DMS 273 (cell line): Measurements from ENCODE around the gene KLHL22.
"Not testable (repeated sequence)": the region's sequence is repeated elsewhere in the genome, so short reads cannot be mapped to it uniquely, and the experiment has no call there.

ENCODE experiments used
- DNase-seq: peaks from one replicate; lab custom pipeline; 2025; ENCODE audit not compliant: unreplicated experiment; lab: John Stamatoyannopoulos, UW

The KLHL22 gene

DNA sequence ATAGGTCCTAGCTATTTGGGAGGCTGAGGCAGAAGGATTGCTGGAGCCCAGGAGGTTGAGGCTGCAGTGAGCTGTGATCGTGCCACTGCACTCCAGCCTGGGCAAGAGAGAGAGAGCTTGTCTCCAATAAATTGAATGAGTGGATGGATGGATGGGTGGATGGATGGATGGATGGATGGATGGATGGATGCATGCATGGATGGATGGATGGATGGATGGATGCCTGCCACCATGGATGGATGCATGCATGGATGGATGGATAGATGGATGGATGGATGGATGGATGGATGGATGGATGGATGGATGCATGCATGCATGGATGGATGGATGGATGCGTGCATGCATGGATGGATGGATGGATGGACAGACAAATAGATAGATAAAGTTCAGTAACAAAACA lies 25.1 kb downstream of the KLHL22 start:
- DNase-seq: not testable (repeated sequence)

DNA sequence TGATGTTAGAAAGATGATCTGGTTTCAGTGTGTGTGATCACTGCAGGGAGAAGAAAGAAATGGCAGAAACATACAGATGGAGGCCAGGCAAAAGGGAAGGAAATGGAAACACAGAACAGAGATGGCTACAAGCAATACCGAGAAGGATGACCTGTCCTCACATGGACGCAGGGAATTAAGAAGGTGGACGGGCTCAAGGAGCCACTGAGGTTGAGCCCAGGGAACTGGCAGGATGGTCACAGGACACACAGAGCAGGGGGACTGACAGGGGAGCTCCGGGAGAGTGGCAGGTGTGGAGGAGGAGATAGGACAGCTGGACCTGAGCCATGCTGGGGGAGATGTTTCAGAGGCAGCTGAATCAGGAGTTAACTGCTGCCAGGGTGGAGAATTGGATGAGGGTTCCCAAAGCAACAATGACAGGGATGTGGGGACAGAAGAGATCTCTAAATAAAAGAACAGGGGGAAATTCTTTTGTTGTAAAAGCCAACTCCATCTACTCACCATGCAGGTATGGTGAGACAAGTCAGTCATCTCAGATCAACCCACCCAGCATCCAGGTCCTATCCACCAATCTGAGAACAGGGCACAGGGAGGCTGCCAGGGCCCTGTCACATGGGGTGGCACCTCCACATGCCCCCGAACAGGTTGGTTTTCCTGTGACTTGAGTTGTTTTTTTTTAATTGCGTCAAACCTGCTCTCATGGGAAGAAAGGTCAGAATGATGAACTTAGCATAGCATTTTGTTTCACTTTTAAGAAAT lies 26.3 kb downstream of the KLHL22 start:
- peak; percentile 29 for DNase-seq

DNA sequence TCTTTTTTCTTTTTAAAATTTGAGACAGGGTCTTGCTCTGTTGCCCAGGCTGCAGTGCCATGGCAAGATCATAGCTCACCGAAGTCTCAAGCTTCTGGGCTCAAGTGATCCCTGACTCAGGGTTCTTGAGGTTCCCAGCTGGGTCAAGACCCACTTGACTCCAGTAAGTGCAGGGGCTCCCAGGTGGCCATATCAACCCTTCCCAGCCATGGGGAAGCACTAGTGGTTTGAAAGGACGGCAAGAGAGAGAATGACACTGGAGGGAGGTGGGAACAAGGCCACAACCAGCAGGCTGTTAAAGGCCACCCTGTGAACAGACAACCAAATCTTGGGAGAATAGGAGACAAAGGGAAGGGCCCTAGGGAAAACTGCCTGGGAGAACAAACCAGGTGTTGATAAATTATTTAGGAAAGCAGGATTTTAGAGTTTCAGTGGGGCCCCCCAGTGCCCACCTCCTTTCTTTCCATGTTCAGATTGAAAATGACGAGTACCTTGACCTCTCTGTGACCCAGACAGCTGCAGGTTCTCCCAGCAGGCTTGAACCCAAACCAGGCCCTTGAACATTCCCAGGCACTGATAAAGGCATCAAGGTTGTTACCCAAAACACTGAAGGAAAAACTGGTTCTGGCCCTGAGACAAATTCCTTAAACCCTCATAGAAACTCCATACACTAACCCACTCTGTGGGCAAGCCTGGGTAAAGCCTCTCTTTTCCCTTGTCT lies 28.8 kb downstream of the KLHL22 start:
- no peak for DNase-seq

DNA sequence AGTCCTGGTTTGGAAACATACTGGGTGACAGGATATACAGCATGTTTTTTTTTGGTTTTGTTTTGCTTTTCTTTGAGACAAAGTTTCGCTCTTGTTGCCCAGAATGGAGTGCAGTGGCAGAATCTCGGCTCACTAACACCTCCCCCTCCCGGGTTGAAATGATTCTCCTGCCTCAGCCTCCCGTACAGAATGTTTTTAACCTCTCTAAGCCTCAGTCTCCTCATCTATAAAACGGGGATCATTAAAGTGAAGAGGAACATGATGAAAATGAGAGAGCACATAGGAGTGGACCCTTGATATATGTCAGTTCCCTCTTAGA lies 29.9 kb downstream of the KLHL22 start:
- DNase-seq: no peak

DNA sequence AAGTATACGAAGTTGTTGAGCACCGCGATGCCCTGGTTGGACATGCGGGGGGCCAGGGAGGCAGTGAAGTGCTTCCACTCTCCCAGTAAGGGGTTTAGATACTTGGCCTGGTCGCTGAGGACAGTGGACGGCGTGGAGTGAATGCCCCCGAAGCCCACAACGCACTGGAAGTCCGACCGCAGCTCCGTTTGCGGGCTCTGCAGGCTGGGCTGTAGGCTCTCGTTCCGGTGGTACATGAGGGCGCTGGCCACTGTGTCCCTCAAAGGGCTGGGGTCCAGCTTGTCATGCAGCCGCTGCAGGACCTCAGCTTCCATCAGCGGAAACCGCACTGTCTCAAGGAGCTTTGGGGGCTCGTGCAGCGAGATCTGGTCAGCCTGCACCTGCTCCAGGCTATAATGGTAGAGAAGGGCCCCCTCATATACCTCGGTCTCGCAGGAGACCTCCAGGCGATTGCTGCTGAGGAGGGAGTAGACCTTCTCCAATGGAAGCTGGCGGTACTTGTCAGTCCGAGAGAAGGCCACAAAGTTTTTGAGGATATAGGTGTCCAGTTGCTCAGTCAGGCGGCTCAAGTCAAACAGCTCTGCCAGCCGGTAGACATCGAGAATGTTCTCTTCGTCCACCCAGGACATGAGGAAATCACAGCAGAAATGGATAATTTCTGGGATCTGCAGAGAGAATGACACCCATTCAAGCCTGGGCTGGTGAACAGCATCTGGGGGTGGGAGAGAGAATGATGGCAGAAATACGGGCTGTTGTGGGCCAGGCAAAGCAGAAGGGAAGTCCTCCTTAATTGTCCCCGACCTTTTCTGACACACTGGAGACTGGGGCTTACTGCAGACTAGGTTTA lies 30.5 kb downstream of the KLHL22 start:
- DNase-seq: no peak

DNA sequence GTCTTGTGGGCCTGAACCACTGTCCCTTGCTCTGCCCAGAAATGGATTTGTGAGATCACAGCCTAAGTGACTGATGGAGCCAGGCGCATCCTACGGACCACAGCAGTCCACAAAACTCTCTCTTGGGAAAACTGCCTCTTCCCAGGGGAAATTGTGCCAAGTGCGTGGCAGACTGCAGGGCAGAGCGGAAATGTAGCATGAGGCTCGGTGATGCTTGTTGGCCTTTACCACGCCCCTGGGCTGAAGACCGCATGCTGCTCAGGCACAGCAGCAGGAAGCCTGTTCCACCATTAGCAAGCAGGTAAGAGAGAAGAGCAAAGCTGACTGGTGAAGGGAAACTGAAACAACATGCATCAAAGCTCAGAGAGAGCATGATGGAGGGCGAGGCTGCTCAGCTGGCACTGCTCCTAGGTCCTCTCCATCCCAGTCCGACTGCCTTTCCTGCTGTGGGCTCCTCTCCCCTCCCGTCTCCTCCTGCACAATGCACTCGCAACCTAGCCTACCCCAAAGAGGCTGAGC lies 31.4 kb downstream of the KLHL22 start:
- no peak for DNase-seq

DNA sequence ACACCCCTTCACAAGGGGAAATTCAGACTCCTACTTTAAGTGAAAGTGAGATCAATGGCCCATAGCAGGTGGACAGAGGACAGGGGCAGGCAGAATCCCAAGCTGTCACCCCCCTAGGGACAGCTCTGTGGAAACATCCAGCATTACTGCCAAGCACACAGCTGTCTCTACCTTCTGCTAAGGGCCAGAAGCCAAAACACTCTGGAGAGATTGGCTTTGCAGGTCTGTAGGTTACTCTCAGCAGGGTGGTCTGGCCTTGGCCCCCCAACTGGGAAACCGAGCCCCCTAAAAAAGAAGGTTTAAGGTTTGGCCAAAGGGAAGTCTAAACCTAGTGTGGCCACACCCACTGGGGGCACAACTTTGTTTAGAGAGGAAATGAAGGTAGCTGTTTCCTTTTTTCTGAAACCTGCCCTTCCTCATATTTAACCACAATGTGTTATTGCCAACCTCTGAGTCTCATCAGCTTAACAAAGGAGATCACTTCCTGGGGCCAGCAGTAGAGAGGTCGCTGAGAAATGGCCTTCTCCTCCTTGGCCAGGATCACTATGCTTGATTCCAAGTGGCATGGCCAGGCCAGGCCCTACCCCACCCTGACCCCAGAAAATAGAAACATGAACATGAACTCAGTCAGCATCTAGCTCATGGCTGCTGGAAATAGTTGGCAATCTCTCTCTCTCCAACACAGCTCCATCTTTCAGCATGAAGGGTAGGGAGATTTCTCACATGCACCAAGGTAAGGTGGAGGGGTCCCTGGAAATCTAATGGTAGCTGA lies 32.1 kb downstream of the KLHL22 start:
- peak; percentile 84 for DNase-seq

DNA sequence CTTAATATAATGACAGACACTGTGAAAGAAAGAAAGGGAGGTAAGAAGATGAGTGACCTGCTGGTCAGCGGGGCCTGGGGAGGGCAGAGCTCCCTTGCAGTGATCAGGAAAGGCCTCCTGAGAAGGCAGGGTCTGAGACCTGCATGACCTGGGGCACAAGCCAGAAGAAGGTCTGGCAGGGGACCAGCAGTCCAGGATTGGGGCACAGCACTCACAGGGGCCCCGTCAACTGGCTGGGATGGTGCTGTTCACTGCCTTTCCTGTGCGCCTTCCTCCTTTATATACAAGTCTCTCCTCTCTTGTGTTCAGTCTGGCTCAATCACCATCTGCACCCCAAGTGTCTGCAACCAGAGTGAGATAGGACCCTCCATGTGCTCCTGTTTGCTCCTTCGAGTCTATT lies 35.7 kb downstream of the KLHL22 start:
- DNase-seq: no peak

DNA sequence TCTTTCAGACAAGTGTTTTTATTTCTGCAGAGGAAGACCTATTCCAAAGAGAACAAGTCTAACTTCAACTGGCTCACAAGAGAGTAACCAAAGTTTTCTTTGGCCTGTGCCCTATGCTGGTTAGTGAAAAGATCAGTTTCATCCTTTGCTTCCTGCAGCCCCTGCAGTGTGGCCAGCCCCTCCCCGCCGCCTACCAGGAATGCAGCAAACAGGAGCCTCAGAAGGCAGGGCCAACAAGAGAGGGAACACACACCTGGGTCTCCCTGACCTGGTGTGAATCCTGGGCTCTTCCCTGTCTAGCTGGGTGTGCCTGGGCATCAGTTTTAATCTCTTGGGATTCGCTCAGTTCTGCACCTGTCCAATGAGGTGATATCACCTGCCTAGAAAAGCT lies 36.4 kb downstream of the KLHL22 start:
- no peak for DNase-seq

DNA sequence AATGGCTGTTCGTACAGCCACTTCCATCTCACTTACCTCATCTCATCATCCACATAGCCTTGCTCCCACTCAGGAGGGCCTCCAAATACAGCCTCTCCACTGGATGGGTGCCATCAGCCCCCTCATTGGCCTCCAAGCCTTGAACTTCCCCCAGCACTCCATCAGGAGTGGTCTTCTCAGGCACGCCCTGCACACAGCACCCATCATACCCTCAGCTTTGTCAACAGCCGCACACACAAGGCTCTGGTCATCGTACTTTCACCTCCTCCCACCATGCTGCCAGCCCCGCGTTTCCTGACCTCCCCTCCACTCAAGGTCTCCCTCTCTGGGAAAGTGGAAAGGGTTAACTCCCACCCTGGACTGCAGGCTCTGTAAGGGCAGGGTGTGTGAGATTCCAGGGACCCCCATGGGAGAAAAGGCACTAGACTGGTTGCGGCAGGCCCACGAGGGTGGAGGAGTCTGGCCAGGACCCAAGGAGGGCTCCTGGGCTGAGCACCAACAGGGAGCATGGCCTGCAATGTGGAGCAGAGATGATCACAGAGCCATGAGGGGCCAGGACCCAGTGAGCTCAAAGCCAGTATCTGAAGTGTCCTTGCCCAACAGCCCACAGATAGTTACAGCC lies 37.0 kb downstream of the KLHL22 start:
- DNase-seq: no peak

DNA sequence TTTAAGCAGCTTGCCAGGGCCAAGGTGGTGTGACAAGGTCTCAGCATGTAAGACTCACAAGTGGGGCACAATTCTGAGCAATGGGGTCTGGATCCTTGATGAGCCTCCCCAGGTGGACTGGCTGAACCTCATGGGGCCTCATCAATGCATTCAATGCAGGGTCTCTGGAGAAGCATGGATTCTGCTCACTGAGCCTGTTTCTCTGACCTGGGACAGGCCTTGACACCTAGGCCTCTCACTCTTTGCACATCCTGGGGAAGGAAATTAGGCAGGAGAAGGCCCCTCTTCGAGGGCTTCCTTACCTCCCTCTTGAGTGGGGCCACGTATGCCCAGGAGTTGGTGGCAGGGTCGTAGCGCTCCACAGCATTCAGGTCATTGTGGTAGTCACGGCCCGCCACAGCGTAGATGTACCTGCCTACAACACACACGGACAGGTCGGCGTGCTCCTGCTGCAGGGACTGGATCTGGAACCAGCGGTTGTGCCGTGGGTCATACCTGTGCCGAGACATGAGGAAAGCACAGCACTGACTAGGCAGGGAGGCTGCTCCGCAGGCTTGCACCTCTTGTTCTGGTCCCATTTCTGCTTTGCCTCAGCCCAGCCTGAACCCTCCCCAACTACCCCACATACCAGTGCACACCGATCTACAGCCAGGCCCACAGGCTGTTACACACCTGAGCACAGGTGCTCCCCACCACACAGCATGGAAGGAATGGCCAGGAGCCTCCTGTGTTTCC lies 37.9 kb downstream of the KLHL22 start:
- no peak for DNase-seq

DNA sequence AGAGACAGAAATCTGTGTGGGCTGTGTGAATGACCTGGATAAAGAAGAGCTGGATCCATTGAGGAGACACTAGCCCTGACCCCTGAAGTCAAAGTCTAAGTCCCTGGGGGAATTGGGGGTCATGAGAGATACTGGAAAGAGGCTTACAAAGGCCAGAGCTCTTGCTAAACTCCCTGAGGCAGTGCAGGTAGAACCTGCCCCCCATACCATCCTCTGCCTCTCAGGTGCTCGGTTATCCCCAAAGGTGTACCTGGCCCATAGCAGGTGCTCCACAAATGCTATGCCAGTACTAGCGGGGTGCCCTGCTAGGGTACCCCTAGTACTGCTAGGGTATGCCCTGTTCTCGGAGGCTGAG lies 38.9 kb downstream of the KLHL22 start:
- no peak for DNase-seq

DNA sequence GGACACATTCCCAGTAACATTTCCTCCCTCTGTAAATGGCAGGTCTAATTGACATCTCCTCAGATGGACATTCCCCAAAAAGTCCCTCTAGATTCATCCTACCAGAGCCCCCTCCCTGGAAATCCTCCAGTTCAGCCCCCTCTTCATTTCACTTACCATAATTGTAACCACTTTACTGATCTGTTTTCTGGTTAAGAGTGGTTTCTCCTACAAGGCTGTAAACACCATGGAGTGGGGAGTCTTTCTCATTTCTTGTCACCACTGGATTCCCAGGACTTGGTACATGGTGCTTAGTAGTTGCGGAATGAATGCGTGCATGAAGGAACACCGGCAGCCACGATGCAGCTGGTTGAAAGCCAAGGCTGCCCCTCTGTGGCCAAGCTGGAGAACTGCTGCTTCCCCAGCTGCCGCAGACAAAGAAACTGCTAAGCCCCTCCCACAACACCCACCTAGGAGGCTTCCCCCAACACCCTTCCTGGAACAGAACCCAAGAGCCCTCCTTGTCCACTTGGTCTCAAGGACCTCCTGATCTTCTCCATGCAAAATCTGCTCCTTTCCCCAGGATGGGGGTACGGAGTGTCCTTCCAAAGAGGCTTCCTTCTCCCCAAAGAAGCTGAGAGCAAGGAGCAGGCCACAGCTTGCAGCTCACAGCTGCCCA lies 39.4 kb downstream of the KLHL22 start:
- DNase-seq: peak; percentile 80

DNA sequence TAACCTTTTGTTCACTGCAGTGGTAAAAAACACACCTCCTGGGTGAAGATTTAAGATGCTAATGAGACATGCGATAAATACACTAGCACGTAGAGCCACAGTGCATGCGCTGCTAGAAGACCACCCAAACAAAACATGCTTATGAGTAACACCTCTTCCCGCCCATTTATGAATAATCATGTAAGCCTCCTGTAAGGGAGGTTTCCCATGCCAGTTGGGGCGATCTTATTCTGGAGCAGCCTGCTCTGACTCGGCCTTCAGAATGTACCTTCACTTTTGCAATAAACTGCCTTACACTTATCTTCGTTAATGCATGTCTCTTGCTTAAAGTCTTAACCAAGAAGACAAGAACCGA lies 39.9 kb downstream of the KLHL22 start:
- no peak for DNase-seq

DNA sequence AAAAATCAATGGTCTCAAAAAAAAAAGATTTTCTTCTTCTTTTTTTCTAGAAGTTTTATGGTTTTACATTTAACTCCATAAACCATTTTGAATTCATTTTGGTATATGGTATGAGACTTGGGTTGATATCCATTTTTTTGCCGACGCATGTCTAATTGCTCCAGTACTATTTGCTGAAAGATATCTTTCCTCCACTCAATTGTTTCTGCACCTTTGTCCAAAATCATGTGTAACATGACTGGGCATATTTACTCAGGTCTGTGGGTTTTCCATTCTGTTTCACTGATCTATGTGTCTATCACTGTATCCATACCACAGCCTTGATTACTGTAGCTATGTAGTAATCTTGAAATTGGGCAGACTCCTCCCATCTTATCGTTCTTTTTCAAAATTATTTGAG lies 42.4 kb downstream of the KLHL22 start:
- DNase-seq: no peak

DNA sequence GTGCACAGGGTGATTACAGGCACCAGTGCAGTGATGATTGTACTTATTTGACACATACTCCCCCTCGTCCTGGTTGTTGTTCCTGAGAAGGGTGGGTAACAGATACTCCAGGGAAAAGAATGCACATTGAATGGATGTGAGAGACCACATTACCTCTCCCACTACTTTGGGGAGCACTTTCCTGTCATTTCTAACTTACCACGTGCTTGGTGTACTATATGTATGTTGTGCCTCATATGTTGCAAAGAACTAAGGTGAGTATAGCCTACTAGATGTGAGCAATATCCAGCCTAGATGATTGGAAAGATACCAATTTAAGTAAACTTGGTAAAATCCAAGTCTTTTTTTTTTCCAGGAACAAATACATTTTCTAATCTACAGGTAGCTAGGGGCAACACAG lies 43.7 kb downstream of the KLHL22 start:
- no peak for DNase-seq

DNA sequence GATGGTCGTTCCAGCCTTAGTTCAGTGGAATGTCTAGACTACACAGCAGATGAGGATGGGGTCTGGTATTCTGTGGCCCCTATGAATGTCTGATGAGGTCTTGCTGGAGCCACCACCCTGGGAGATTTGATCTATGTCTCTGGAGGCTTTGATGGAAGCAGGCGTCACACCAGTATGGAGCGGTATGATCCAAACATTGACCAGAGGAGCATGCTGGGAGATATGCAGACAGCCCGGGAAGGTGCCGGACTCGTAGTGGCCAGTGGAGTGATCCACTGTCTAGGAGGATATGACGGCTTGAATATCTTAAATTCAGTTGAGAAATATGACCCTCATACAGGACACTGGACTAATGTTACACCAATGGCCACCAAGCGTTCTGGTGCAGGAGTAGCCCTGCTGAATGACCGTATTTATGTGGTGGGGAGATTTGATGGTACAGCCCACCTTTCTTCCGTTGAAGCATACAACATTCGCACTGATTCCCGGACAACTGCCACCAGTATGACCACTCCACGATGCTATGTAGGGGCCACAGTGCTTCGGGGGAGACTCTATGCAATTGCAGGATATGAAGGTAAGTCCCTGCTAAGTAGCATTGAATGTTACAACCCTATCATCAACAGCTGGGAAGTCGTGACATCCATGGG lies 44.3 kb downstream of the KLHL22 start:
- not testable (repeated sequence) for DNase-seq

DNA sequence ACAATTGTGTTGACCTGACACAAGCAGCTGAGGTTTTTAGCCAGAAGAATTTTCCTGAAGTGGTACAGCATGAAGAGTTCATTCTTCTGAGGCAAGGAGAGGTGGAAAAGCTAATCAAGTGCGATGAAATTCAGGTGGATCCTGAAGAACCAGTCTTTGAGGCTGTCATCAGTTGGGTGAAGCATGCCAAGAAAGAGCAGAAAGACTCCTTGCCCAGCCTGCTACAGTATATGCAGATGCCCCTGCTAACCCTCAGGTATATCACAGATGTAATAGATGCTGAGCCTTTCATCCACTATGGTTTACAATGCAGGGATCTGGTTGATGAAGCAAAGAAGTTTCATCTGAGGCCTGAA lies 45.1 kb downstream of the KLHL22 start:
- DNase-seq: no peak
